HepG2 (cell line): ENCODE results near the gene PPP1R1B. TPM values are rescaled to one million over a fixed set of nuclear protein-coding genes. Genes with fewer than 3 reads are reported as not detected.

Experiments
- CHD2 ChIP-seq: IDR thresholded peaks from 2 replicates; pipeline ENCODE4 v1.6.1; 2011; ENCODE audit warnings: low read depth, low read length, improper control_type of control experiment
- ELF3 ChIP-seq: IDR thresholded peaks from 2 replicates; pipeline ENCODE4 v1.6.1; 2016; ENCODE audit warnings: missing genetic modification reagents, missing compliant biosample characterization
- KLF11 ChIP-seq: IDR thresholded peaks from 2 replicates; pipeline ENCODE4 v1.6.1; 2016; ENCODE audit warnings: missing compliant biosample characterization
- MED1 ChIP-seq: sonication (generic); formaldehyde crosslinking; IDR thresholded peaks from 2 replicates; pipeline ENCODE4 v1.4.0; 2020; ENCODE audit warnings: missing genetic modification reagents
- MXD4 ChIP-seq: IDR thresholded peaks from 2 replicates; pipeline ENCODE4 v1.6.1; 2016; ENCODE audit warnings: mild to moderate bottlenecking, missing biosample characterization, missing genetic modification reagents
- NFYC ChIP-seq: IDR thresholded peaks from 2 replicates; pipeline ENCODE4 v1.6.1; 2016; ENCODE audit warnings: missing genetic modification reagents, missing compliant biosample characterization
- RAD21 ChIP-seq: fragments of 450-650 bp; formaldehyde crosslinking; IDR thresholded peaks from 2 replicates; pipeline ENCODE4 v1.5.0; 2020; ENCODE audit warnings: mild to moderate bottlenecking
- RERE ChIP-seq: IDR thresholded peaks from 2 replicates; pipeline ENCODE4 v1.6.1; 2016; ENCODE audit warnings: low read depth, missing genetic modification reagents, missing compliant biosample characterization
- ZNF441 ChIP-seq: sonication (generic); formaldehyde crosslinking; IDR thresholded peaks from 2 replicates; pipeline ENCODE4 v1.7.0; 2021; ENCODE audit warnings: missing genetic modification reagents, borderline replicate concordance
- ZNF646 ChIP-seq: sonication (generic); formaldehyde crosslinking; IDR thresholded peaks from 2 replicates; pipeline ENCODE4 v1.9.0; 2021; ENCODE audit warnings: mild to moderate bottlenecking, missing genetic modification reagents
- polyA plus RNA-seq, 8 experiments: library from polyadenylated mRNA; depleted of rRNA in 3 of 8; stranded (reverse) in 7 of 8; unstranded in 1 of 8; fragments of >200 nt; fragmentation: Illumina TruSeq in 4 of 8; extraction: Trizol in 4 of 8; gene quantifications; 2 replicates each; pipeline versions ENCODE4 v1.2.1 to v1.2.3, GENCODE V29; 2011 to 2016; ENCODE audit warnings: low read depth in 4 of 8, missing spikeins in 1 of 8, mixed read lengths in 1 of 8; ENCODE audit not compliant: insufficient read depth in 1 of 8
- total RNA-seq, 5 experiments: library from RNA; depleted of rRNA; stranded (reverse); fragments of >200 nt; fragmentation: Illumina TruSeq; extraction: Trizol; gene quantifications; 2 replicates each; pipeline ENCODE4 v1.2.3, GENCODE V29; 2016; ENCODE audit warnings: low read depth in 1 of 5
- TF ChIP-seq, protein P1 (sequence below): sonication (generic); formaldehyde crosslinking; IDR thresholded peaks from 2 replicates; pipeline ENCODE4 v1.4.0; 2020; ENCODE audit warnings: missing genetic modification reagents
- TF ChIP-seq, protein P2 (sequence below): sonication (generic); formaldehyde crosslinking; conservative IDR thresholded peaks from 2 replicates; pipeline ENCODE4 v1.8.0; 2022; ENCODE audit warnings: mild to moderate bottlenecking, moderate library complexity, missing genetic modification reagents

Gene PPP1R1B
- total and polyA plus RNA-seq, 2 of the 13 experiments (the other 11 are each of a cell fraction or from before 2014, with no cell fraction given) = 0.08 TPM; not detected in 1

DNA sequence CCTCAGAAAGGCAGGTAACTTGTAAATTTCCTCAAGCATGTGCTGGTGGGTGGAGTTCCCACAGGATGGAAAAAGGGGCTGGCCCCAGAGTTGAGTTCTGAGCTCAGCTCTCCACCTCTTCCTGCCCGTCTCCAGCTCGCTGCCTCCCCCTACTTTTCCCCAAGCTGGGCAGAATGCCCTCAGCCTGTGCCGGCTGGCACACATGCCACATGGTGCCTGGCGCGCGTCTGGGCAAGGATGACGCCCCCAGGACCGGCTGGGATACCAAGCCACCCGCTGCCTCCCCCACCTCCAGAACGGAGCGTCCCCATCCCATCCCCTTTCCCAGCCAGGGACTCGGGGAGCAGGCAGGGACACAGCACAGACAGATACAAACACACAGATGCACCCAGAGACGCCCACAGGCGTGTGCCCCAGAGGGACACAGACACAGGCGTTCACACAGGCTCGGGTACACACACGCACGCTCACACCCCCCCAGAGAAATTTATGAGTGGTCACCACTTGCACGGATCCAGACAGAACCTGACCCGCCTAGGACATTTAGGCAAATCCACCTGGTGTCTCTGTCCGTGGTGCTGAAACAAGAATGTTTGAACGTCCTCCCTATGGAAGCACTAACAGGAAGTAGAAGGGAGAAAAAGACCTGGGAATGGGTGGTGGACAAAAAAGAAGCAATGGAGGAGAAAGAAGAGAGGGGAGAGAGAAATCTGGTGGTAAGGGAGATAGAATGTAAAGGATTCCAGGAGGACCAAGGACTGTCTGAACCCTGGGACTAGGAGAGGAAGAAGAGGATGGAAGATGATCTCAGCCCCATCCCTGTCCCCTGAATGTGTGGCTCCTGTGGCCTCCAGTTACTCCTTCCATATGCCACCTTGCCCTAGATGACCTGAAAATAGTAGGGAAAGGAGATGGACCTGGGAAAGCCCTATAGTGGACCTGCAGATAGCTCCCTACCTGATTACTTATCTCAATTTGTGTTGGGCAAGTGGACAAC is 34.5 kb upstream of the PPP1R1B start (continued):
- TF ChIP-seq, protein P1, sequence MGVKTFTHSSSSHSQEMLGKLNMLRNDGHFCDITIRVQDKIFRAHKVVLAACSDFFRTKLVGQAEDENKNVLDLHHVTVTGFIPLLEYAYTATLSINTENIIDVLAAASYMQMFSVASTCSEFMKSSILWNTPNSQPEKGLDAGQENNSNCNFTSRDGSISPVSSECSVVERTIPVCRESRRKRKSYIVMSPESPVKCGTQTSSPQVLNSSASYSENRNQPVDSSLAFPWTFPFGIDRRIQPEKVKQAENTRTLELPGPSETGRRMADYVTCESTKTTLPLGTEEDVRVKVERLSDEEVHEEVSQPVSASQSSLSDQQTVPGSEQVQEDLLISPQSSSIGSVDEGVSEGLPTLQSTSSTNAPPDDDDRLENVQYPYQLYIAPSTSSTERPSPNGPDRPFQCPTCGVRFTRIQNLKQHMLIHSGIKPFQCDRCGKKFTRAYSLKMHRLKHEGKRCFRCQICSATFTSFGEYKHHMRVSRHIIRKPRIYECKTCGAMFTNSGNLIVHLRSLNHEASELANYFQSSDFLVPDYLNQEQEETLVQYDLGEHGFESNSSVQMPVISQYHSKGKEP (CRISPR knock-in tag) = peak; percentile 88; the same call in 1 of the 2 replicates
- TF ChIP-seq RAD21 (CRISPR knock-in tag) (no peak), ELF3 (CRISPR knock-in tag) (peak; percentile 83), KLF11 (CRISPR knock-in tag) (peak; percentile 92), MXD4 (CRISPR knock-in tag) (peak; percentile 63; the same call in 1 of the 2 replicates), ZNF441 (CRISPR knock-in tag) (peak; percentile 85; the same call in 1 of the 2 replicates), ZNF646 (CRISPR knock-in tag) (no peak), RERE (CRISPR knock-in tag) (0 out of 2 replicates have a peak, but pooled peaks have one; percentile 28), CHD2 (no peak), MED1 (CRISPR knock-in tag) (peak; percentile 40; the same call in 1 of the 2 replicates), NFYC (CRISPR knock-in tag) (peak; percentile 15; the same call in 1 of the 2 replicates)
- TF ChIP-seq, protein P2, sequence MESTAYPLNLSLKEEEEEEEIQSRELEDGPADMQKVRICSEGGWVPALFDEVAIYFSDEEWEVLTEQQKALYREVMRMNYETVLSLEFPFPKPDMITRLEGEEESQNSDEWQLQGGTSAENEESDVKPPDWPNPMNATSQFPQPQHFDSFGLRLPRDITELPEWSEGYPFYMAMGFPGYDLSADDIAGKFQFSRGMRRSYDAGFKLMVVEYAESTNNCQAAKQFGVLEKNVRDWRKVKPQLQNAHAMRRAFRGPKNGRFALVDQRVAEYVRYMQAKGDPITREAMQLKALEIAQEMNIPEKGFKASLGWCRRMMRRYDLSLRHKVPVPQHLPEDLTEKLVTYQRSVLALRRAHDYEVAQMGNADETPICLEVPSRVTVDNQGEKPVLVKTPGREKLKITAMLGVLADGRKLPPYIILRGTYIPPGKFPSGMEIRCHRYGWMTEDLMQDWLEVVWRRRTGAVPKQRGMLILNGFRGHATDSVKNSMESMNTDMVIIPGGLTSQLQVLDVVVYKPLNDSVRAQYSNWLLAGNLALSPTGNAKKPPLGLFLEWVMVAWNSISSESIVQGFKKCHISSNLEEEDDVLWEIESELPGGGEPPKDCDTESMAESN (CRISPR knock-in tag) = peak; percentile 72; the same call in 1 of the 2 replicates
